Thyroid gland (tissue), 4 donors: ENCODE results near the gene DRG2. TPM values are rescaled to one million over a fixed set of nuclear protein-coding genes. Genes with fewer than 3 reads are reported as not detected.

Experiments used
- DNase-seq, 2 donors: peaks; one replicate each; pipeline ENCODE4 v3.0.0-alpha.2; 2019
- H3K27ac ChIP-seq, 3 donors: fragments of 200-600 bp; sonication (generic); 1 replicate in 2 of 3; 2 replicates in 1 of 3; pipeline ENCODE4 v1.5.1; 2016 to 2019; ENCODE audit warnings: mild to moderate bottlenecking in 1 of 3, moderate library complexity in 1 of 3
- H3K27me3 ChIP-seq: fragments of 200-600 bp; sonication (generic); one replicate; pipeline ENCODE4 v1.5.1; 2019
- H3K36me3 ChIP-seq, 2 donors: fragments of 200-600 bp; sonication (generic); one replicate each; pipeline ENCODE4 v1.5.1; 2016 to 2019
- H3K4me1 ChIP-seq, 2 donors: fragments of 200-600 bp; sonication (generic); one replicate each; pipeline ENCODE4 v1.5.1; 2017 to 2019
- H3K4me3 ChIP-seq, 3 donors: fragments of 200-600 bp; sonication (generic); replicated peaks in 1 of 3; 1 replicate in 2 of 3; 2 replicates in 1 of 3; pipeline ENCODE4 v1.5.1; 2016; ENCODE audit warnings: mild to moderate bottlenecking in 1 of 3
- H3K9me3 ChIP-seq: fragments of 200-600 bp; sonication (generic); one replicate; pipeline ENCODE4 v1.5.1; 2017
- POLR2A ChIP-seq, 2 donors: fragments of 450-650 bp; IDR thresholded peaks; one replicate each; pipeline ENCODE4 v1.6.1; 2017; ENCODE audit warnings: antibody characterized with exemption in 2 of 2, mild to moderate bottlenecking in 2 of 2, moderate library complexity in 1 of 2
- WGBS, 2 donors: methylation state at CpG; one replicate each; pipeline ENCODE4 v1.1.5; 2017; 5-methylcytosine and 5-hydroxymethylcytosine counted together
- intact Hi-C: fragments of 100-400 bp; cut with DNase I; formaldehyde crosslinking; loops from one replicate; pipeline ENCODE4 v1.15.1; 2023
- total RNA-seq, 4 donors: library from RNA; depleted of rRNA; stranded (reverse); fragments of >200 nt; gene quantifications; one replicate each; pipeline ENCODE4 v1.2.3, GENCODE V29; 2016
- TF ChIP-seq, protein P1 (sequence below), 6 experiments: fragments of 200-600 bp in 3 of 6; fragments of 450-650 bp in 3 of 6; sonication (generic) in 3 of 6; IDR thresholded peaks; one replicate each; pipeline ENCODE4 v1.5.1; 2016 to 2019; ENCODE audit warnings: antibody characterized with exemption in 6 of 6, mild to moderate bottlenecking in 2 of 6, inconsistent platforms in 1 of 6, moderate library complexity in 1 of 6

The DRG2 gene
- total RNA-seq, 4 donors from 2014 or later = 35.3 to 88.8 (median 59.2) TPM

DNA sequence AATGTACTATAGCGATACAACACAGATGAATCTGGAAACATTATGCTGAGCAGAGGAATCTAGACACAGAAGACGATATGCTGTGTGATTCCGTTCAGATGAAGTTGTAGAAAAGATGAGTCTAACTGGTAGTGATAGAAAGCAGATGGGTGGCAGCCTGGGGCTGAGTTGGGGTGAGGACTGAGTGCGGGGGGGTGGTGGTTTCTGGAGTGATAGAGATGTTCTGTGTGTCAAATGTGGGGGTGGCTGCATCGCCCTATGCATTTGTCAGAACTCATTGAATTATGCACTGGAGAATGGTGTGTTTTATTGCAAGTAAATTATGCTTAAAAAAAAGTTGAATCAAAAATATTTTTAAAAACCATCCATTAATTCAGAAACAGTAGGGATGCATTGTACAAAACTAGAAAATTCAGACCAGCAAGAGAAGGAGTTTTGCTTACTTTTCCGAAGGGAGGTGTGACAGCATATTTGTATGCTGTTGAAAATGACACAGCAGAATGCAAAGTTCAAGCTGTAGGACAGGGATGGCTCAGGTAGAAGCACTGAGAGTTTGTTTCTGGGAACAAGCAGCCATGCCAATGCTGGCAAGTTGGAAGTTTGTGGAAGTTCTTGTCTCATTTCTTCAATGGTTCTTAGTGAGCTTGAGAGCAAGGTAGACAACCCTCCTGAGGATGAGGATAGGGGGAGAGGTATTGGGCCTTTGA lies 13.0 kb upstream of the DRG2 start:
- H3K27ac ChIP-seq = no peak overlapping the region
- H3K4me3 ChIP-seq = no peak overlapping the region
- intact Hi-C loops = no loop called here
- TF ChIP-seq, protein P1, sequence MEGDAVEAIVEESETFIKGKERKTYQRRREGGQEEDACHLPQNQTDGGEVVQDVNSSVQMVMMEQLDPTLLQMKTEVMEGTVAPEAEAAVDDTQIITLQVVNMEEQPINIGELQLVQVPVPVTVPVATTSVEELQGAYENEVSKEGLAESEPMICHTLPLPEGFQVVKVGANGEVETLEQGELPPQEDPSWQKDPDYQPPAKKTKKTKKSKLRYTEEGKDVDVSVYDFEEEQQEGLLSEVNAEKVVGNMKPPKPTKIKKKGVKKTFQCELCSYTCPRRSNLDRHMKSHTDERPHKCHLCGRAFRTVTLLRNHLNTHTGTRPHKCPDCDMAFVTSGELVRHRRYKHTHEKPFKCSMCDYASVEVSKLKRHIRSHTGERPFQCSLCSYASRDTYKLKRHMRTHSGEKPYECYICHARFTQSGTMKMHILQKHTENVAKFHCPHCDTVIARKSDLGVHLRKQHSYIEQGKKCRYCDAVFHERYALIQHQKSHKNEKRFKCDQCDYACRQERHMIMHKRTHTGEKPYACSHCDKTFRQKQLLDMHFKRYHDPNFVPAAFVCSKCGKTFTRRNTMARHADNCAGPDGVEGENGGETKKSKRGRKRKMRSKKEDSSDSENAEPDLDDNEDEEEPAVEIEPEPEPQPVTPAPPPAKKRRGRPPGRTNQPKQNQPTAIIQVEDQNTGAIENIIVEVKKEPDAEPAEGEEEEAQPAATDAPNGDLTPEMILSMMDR (IDR thresholded peaks at IDR 0.05) = no peak
- no peak for TF ChIP-seq POLR2A (IDR thresholded peaks at IDR 0.05)
- peaks cover 0 to 6% of the 10 kb centered on the region in 2 donors for H3K4me1 ChIP-seq
- no peaks in the 10 kb centered on the region for H3K36me3 ChIP-seq
- H3K9me3 ChIP-seq = no peaks in the 10 kb centered on the region
- 85 to 91% methylated on average over 6 of the region's 6 CpGs for WGBS, 2 donors
- H3K27me3 ChIP-seq = no peaks in the 10 kb centered on the region
- DNase-seq = no peak

DNA sequence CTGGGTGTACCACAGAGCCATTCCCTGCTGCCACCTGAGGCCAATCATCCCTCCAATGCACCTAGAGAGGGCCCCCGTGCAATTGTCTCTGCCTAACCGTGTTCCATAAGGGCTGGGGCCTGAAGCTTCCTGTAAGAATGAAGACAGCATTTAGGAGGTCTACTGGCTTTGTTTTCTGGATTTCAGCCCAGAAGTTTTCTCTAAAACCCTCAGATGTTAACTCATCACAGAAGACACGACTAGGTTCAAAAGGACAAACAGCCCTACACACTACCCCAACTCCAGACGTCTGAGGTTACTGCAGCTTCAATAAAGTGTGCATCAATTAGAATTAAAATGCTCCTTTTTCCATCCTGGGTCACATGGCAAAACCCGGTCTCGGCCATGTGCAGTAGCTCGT lies 10.8 kb upstream of the DRG2 start:
- 51 to 76% methylated on average over 6 to 7 of the region's 7 CpGs for WGBS, 2 donors
- TF ChIP-seq, protein P1 (IDR thresholded peaks at IDR 0.05) = no peak
- TF ChIP-seq POLR2A (IDR thresholded peaks at IDR 0.05) = no peak
- intact Hi-C loops = no loop called here
- Histone ChIP-seq H3K36me3 (no peaks in the 10 kb centered on the region), H3K27me3 (no peaks in the 10 kb centered on the region), H3K4me3 (no peak overlapping the region), H3K9me3 (no peaks in the 10 kb centered on the region), H3K27ac (no peak overlapping the region), H3K4me1 (no peaks in the 10 kb centered on the region)
- DNase-seq = no peak

DNA sequence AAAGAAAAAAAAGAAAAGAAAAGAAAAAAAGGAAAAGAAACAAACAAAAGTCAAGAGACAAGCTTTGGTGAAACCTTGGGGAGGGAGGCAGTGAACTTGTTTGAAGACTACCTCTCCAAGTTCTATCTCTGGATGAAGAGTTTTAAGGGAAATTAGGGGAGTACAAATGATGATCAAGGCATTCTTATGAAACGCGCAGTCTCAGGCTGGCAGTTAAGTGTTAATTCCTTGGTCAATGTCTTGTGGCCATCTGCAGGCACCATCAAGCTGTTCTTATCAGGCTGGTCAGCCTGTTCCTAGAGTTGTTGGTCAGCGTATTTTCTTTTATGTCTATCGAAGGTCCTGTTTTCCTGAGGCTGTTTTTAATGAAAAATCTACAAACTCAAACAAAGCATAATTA lies 8.2 kb upstream of the DRG2 start:
- H3K4me1 ChIP-seq = no peaks in the 10 kb centered on the region
- H3K27ac ChIP-seq = no peak overlapping the region
- H3K9me3 ChIP-seq = no peaks in the 10 kb centered on the region
- no peaks in the 10 kb centered on the region for H3K36me3 ChIP-seq
- WGBS, 2 donors = 80 to 83% methylated on average over 4 of the region's 4 CpGs
- intact Hi-C loops = no loop called here
- TF ChIP-seq POLR2A (IDR thresholded peaks at IDR 0.05) = no peak
- TF ChIP-seq, protein P1 (IDR thresholded peaks at IDR 0.05) = no peak
- H3K4me3 ChIP-seq = no peak overlapping the region
- DNase-seq = no peak
- no peaks in the 10 kb centered on the region for H3K27me3 ChIP-seq

DNA sequence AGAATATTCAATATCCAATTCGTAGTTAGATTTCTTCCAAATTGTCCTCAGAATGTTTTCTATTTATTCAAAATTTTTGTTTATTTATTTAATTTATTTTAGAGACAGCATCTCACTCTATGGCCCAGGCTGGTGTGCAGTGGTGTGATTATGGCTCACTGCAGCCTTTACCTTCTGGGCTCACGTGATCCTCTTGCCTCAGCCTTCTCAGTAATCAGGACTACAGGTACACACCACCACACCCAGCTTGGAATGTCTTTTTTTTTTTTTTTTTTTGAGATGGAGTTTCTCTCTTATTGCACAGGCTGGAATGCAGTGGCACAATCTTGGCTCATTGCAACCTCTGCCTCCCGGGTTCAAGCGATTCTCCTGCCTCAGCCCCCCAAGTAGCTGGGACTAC lies 3.5 kb upstream of the DRG2 start:
- no peaks in the 10 kb centered on the region for H3K27me3 ChIP-seq
- H3K9me3 ChIP-seq = no peaks in the 10 kb centered on the region
- WGBS, 2 donors = 90% methylated on average over 4 of the region's 4 CpGs
- intact Hi-C loops = no loop called here
- DNase-seq = no peak
- no peak overlapping the region for H3K4me3 ChIP-seq
- peaks cover 4 to 10% of the 10 kb centered on the region in 2 donors for H3K4me1 ChIP-seq
- TF ChIP-seq, protein P1 (IDR thresholded peaks at IDR 0.05) = no peak
- TF ChIP-seq POLR2A (IDR thresholded peaks at IDR 0.05) = no peak
- no peaks in the 10 kb centered on the region for H3K36me3 ChIP-seq
- H3K27ac ChIP-seq = no peak overlapping the region

DNA sequence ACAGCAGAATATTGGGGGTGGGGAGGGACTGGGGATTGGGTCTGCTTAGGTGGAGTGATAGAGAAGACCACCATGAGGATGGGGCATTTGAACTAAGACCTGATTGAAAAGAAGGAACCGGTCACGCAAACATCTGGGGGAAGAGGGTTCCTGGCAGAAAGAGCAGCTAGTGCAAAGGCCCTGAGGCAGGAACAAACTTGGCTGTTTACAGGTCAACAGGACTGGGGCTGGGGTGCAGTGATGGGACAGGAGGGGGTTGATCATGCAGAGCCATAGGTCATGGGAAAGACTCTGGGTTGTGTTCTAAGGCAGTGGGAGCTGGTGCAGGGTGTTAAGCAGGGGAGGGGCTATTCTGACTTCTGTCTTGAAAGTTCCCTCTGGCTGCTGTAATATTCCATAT lies 1.9 kb downstream of the DRG2 start:
- peaks cover 0 to 10% of the 10 kb centered on the region in 2 donors for H3K36me3 ChIP-seq
- TF ChIP-seq, protein P1 (IDR thresholded peaks at IDR 0.05) = no peak
- TF ChIP-seq POLR2A (IDR thresholded peaks at IDR 0.05) = no peak
- intact Hi-C loops = no loop called here
- no peaks in the 10 kb centered on the region for H3K9me3 ChIP-seq
- WGBS, 2 donors = 95 to 96% methylated on average over 2 of the region's 2 CpGs
- no peak overlapping the region for H3K4me3 ChIP-seq
- H3K4me1 ChIP-seq = peaks cover 4 to 10% of the 10 kb centered on the region in 2 donors
- H3K27me3 ChIP-seq = no peaks in the 10 kb centered on the region
- no peak overlapping the region for H3K27ac ChIP-seq
- no peak for DNase-seq
